Cardiac fibroblast (primary cell): Measurements from ENCODE around the gene SPEM1.

Source experiments
- DNase-seq, 2 donors: peaks; one replicate each; pipeline versions ENCODE4 v3.0.0 to v3.0.0-alpha.2; 2010; ENCODE audit warnings: low read depth in 2 of 2
- H3K4me3 ChIP-seq, 2 donors: replicated peaks in 1 of 2; 1 replicate in 1 of 2; 2 replicates in 1 of 2; pipeline ENCODE4 v1.5.1; 2011; ENCODE audit warnings: low read depth in 2 of 2, low read length in 2 of 2, mild to moderate bottlenecking in 2 of 2, moderate library complexity in 1 of 2
- TF ChIP-seq, protein P1 (sequence below): IDR thresholded peaks from one replicate; pipeline ENCODE4 v1.5.1; 2011; ENCODE audit warnings: low read depth, mild to moderate bottlenecking, low read length, inconsistent platforms

SPEM1 gene

DNA sequence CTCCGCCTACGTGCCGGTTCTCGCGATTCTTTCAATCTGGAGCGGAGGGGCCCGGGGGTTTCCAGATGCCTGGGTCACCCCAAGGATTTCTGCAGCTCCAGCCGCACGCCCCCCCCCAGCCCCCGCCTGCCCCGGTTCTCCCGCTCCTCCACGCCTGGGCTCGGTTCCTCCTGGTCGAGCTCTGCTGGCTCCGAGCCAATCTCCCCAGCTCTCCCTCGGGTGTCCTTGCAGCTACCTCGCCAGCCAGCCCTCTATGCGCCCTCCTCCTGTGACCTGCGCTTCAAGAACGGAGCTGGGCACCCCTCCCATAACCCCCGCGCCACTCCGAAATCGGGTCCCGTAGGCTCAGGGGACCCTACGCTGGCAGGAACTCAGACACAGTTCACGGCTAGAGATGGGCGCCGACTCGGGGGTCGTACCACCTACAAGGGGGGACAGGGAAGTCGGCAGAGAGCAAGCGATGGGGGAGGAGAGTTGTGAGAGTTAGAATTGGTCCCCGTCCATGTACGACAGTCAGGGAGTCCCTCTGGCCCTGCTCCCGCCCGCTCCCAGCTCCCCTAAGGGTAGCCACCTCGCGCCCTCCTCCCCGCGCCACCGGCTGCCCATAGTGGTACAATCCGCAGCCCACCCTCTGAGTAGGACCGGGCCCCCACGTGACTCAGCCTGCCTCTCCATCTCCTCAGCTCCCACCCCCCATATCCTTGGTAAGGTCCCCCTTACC is 20.1 kb downstream of the SPEM1 start:
- TF ChIP-seq, protein P1, sequence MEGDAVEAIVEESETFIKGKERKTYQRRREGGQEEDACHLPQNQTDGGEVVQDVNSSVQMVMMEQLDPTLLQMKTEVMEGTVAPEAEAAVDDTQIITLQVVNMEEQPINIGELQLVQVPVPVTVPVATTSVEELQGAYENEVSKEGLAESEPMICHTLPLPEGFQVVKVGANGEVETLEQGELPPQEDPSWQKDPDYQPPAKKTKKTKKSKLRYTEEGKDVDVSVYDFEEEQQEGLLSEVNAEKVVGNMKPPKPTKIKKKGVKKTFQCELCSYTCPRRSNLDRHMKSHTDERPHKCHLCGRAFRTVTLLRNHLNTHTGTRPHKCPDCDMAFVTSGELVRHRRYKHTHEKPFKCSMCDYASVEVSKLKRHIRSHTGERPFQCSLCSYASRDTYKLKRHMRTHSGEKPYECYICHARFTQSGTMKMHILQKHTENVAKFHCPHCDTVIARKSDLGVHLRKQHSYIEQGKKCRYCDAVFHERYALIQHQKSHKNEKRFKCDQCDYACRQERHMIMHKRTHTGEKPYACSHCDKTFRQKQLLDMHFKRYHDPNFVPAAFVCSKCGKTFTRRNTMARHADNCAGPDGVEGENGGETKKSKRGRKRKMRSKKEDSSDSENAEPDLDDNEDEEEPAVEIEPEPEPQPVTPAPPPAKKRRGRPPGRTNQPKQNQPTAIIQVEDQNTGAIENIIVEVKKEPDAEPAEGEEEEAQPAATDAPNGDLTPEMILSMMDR, result no peak
- DNase-seq, result peak; percentile 12 to 23
- peak overlapping the region; percentile 48 to 50 for H3K4me3 ChIP-seq

DNA sequence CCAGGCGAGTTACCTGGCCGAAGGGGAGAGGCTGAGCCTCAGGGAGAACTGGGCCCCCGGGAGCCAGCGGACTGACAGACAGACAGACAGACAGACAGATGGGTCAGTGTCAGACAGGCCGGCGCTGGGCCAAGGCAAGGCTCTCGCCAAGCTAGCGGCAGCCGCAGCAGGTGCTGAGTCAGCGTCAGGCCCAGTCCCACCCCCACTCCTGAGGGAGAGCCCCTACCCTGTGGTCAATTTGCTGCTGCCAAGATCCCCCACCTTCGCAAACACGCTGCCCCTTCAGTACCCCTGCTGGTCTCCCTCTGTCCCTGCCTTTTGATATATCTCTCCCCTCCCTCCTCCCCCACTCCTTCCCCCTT is 20.7 kb downstream of the SPEM1 start:
- H3K4me3 ChIP-seq, result peak overlapping the region in 1 of 2 donors; percentile 50
- TF ChIP-seq, protein P1, result peak; percentile 14
- peak; percentile 20 to 40 for DNase-seq

DNA sequence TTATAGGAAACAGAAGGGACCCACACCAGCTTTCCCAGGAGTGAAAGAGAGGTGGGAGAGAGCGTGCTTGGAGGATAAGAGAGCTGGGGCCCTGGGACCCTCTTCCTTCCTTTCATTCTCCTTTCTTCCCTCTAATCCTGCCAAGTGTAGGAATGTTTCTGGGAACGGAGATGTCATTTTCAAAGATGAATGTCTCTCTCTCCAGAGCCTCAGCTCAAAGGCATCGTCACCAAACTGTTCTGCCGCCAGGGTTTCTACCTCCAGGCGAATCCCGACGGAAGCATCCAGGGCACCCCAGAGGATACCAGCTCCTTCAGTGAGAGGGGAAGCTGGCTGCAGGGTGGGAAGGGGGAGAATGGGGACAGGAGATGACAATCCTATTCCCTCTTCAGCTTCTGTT is 21.1 kb downstream of the SPEM1 start:
- DNase-seq, result no peak
- TF ChIP-seq, protein P1, result no peak
- no peak overlapping the region for H3K4me3 ChIP-seq

DNA sequence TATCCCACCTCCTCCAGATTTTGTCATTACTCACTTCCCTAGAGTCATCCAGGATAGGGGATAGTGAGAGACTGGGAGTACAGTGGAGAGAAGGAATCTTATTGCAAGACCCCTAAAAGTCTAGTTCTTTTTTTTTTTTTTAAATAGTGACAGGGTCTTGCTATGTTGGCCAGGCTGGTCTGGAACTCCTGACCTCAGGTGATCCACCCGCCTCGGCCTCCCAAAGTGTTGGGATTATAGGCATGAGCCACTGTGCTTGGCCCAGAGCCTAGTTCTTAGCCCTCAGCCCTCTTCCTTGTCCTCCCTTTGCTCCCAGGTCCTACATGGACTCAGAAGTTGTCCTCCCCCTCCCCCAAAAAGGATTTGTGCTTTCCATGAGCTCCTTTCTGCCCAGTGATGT is 22.0 kb downstream of the SPEM1 start:
- H3K4me3 ChIP-seq, result no peak overlapping the region
- TF ChIP-seq, protein P1, result no peak
- no peak for DNase-seq

DNA sequence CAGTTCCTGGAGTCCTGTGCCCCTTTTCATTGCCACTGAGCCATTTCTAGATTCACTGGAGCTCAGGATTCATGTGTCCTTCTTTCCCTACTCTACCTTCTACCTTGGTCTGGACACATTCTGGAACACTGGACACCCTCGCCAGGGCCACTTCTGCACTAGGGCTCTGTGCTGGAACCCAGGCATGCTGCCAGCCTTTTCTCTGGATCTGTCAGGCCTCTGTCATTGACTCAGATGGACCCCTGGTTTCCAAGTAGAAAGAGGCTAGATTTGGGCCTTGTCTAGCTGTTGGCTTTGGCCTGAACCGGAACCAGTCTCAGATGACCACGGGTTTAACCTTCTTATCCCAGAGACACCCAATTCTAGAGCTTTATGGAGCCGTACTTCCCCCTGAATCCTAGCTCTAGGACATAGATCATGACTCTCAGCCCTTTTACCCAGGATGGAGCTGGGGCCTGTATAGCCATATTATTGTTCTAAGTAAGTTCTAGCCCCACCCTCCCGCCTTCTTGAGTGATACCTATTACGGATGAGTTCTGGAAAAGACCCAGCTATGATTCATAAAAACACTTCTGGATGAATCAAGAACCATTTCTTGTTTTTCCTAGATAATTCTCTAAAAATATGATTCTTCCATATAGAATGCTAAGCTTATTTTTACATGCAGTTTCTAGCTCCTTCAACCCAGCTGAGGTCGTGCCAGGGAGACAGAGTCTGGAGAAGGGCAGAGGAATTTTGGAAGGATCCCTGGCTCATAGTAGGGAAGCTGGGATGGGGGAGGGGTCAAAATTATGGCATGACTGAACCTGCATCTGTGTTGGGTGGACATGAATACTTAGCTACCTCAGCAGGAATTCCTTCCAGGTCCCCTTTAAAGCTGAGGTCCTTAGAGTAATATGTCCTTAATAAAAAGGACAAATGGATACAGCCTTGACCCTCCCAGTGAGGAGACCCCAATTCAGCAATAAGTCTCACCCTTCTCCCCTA is 23.7 kb downstream of the SPEM1 start:
- TF ChIP-seq, protein P1, result no peak
- peak; percentile 44 to 89 for DNase-seq
- no peak overlapping the region for H3K4me3 ChIP-seq

DNA sequence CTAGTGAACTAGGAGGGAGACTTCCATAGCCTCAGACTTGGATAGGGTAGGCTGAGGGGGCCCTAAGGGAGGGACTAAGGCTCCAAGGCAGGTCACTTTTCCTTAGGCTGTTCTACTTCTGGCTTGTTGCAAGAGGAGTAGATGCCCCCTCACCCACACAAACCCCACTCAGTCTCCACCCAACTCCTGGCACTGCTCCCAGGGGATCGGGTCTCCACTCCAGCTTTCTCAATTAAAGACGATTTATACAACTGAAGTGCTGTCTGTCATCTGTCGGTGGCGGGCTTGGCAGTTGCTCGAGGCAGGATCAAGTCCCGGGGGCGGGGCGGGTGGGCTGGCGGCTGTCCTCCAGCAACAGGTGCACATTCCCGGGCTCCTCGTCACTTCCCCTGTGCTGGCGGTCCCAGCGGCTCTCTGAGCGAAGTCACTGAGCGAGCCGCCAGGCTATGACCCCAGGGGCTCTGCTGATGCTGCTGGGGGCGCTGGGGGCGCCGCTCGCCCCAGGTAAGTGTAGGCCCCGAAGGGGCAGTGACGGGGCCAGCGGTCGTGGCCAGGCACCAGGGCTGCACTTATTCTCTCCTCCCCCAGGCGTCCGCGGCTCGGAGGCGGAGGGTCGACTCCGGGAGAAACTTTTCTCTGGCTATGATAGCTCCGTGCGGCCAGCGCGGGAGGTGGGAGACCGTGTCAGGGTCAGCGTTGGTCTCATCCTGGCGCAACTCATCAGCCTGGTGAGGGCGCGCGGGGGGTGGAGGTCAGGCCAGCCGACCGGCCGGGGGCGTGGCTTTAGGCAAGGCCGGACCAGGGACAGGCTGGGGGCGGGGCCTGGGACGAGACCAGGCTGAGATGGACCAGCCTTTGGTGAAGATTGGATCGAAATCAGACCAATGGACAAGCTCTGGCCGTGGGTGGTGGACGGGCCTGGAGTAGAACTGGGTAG is 24.8 kb downstream of the SPEM1 start, which contains the start of gene CHRNB1:
CHRNB1 (plus strand) TSS at position 380 of the 937 bp plus-strand sequence; CDS start at position 447, 67 bp downstream.
- TF ChIP-seq, protein P1, result no peak
- peak within 1 kb of the TSS; percentile 32 to 36 for H3K4me3 ChIP-seq
- peak; percentile 43 to 45 for DNase-seq
